ENCODE data around the gene PLEKHA7.

- no peak for TF ChIP-seq RAD21 (IDR thresholded peaks at IDR 0.05; ENCODE audit: low read length)
- TF ChIP-seq CTCF (IDR thresholded peaks at IDR 0.05): no peak
- TF ChIP-seq POLR2AphosphoS5 (IDR thresholded peaks at IDR 0.05; ENCODE audit: low read depth, low read length): no peak
- TF ChIP-seq TAF1 (IDR thresholded peaks at IDR 0.05; ENCODE audit: borderline replicate concordance, low read depth, low read length): no peak
- no peak for TF ChIP-seq GABPA (IDR thresholded peaks at IDR 0.05; ENCODE audit: low read depth)
- TF ChIP-seq EP300 (IDR thresholded peaks at IDR 0.05; ENCODE audit: borderline replicate concordance in 1 of 2, low read depth in 1 of 2, low read length in 1 of 2): no peak
- TF ChIP-seq RXRA (IDR thresholded peaks at IDR 0.05; ENCODE audit: borderline replicate concordance, low read depth): no peak
- no peak for TF ChIP-seq MAX (IDR thresholded peaks at IDR 0.05; ENCODE audit: low read depth)
- no peak for TF ChIP-seq ZBTB33 (IDR thresholded peaks at IDR 0.05; ENCODE audit: borderline replicate concordance, low read depth)
- TF ChIP-seq TEAD4 (IDR thresholded peaks at IDR 0.05; ENCODE audit: borderline replicate concordance, insufficient read depth): no peak
- TF ChIP-seq CHD2 (IDR thresholded peaks at IDR 0.05; ENCODE audit: low read length, partially characterized antibody): no peak
- TF ChIP-seq SIN3A (IDR thresholded peaks at IDR 0.05; ENCODE audit: borderline replicate concordance, low read depth, low read length): no peak
Observed at GRCh38 chr11:16912692-16913111, 101.5 kb downstream of the PLEKHA7 start.
